ENCODE data around the gene FAM163B.

The FAM163B gene

DNA sequence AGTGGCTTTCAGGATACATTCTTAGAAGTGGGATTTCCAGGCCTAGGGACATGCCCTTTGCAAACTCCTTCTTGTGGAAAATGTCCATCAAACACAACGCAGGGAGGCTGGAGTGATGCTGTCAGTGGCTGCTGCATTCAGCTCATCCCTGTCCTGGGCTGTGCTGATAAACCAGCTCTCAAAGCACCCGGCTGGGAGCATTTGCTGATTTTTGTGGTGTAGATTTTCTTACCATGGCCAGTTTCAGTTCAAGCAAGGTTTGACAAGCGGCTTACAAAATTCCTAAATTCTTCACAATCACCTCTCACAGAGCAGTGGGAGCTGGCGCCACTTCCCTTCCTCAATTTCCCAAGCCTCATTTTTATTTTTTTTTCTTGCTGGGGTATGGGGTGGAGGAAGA is 28.2 kb downstream of the FAM163B start:
- DNase-seq (ENCODE audit: low spot score) = no peak

DNA sequence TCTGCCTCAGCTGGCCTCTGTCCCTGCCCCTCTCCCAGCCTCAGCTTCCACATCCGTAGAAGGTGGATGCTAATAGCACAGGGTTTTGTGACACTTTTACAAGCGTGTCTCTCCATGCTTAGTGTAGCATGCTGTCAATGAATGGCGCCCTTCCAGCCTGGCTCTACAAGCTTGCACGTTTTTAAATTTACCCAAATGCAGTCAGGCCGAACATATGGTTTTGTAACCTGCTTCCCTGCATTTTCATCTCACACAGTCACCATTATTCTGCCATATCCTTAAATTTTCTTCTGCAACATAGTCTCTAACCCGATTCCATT is 28.8 kb downstream of the FAM163B start:
- DNase-seq (ENCODE audit: low spot score) = no peak

DNA sequence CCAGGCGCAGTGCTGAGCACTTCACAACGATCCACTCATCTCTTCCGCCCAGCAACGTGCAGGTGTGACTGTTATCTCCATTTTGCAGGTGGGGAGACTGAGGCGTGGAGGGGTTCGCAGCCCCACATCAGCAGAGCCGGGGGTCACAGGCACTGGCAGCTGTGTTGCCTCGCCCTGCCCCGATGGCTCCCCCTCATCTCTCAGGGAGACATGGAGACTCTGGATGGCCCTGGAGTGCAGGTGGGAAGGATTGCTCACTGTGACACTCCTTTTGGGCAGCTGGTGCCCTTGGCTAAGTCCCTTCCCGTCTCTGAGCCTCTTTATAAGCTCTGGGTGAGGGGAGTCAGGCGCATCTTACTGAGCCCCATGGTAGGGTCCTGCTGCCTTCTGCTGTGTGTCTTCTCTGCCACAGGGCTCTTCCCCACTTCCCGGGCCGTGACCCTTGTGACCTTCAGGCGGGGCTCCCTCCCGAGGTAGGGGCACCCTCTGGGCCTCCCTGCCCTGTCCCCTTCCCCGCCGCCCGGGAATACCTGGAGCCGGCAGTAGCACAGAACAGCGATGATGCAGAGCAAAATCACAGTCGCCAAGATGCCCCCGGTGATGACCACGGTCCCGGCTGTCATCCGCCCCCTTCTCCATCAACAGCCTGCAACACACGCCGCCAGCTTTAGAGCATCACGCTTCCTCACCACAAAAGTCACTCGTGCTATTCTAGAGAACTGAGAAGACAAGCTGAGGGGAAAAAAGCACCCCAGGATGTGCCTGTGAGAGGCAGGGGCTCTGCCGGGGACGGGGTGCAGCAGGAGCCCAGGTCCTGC is 29.4 kb downstream of the FAM163B start:
- no peak for DNase-seq (ENCODE audit: low spot score)

DNA sequence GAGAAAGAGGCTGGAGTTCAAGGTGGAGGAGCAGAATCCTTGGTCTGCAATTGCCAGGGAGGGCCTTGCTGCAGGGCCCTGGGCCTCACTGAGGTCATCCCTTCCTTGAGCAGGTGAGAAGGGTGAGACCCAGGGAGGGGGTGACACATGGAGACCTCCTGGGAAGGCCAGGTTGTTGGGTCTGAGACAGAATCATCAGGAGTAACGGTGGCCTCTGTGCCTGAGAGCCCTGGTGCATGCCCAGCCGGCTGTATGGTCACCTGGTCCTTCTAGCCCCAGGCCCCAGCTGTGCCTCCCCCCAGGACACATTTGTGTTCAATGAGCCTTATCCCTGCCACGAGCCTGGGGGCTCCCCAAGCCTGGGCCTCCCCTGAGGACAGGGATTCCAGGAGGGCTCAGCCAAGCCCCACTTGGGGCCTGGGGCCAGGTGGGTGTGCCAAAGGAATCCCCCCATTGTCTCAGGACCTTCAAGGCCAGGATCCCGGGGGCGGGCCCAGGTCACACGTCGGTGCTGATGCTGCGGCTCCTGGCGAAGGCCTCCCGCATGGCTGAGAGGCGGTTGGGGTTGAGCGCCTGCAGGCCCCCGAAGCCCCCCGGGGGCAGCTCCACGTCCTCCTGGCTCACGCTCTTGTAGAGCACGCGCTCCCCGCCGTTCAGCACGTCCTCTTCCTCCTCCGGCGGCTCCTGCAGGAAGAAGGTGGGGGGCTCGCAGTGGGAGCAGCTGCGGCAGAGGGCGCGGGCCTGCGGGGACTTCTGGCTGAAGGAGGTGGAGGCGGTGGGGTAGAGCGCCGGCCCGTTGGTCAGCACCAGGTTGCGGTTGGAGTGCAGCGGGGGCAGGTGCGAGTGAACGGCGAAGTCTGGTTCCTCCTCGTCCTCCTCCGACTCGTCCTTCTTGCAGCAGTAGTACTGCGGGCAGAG is 30.4 kb downstream of the FAM163B start:
- DNase-seq (ENCODE audit: low spot score) = no peak

DNA sequence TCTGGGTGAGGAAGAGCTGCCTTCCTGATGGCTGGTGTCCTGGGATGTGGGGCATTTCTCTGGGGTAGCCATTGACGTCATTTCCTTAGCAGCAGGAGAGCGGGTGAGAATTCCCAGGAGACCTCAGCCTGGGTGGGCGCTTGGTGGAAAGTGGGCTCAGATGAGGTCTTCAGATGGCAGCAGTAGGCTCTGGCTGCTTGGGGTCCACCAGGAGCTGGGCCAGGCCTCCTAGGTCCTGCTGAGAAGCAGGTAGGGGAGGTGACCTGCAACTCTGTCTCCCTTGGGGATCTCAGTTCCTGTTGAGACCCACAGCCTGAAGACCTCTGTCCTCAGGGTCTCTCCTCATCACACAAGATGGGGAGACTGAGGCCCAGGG is 31.5 kb downstream of the FAM163B start:
- no peak for DNase-seq (ENCODE audit: low spot score)

DNA sequence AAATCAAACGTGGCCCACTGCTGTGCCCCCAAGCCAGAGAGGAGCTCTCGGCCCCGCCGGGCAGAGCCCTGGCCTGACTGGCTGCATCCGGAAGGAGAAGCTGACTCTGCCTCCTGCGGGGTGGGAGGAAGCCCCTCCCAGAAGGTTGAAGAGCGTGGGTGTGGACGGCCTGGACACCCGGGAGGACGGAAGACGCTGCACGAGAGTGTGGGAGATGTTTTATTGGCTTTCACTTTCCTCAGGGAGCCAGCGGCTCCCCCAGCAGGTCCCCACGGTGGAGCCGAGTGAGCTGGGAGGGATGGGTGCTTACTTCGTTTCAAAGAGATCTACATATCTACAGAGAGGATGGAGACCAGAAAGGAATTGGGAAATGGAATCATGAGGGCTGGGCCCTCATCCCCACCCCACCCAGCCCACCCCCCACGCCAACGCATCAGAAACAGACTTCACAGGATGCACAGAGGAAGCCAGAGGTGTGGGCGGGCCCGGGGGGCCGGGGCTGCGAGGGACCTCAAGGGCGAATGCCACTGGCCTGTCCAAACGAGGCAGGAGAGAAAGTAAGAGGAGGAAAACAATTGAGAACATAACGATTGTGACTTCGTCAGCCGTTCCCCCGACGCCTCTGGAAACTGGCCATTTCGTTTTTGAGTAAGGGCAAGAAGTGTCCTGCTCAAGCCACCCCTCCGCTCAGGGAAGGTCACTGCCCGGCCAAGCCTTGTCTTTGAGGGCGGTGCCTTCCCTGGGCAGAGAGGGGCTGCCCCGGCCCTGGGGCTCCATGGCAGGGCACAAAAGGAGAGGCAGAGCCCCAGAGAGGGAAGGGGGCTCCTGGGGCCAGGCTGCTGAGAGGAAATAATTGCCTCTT is 32.1 kb downstream of the FAM163B start:
- no peak for DNase-seq (ENCODE audit: low spot score)

DNA sequence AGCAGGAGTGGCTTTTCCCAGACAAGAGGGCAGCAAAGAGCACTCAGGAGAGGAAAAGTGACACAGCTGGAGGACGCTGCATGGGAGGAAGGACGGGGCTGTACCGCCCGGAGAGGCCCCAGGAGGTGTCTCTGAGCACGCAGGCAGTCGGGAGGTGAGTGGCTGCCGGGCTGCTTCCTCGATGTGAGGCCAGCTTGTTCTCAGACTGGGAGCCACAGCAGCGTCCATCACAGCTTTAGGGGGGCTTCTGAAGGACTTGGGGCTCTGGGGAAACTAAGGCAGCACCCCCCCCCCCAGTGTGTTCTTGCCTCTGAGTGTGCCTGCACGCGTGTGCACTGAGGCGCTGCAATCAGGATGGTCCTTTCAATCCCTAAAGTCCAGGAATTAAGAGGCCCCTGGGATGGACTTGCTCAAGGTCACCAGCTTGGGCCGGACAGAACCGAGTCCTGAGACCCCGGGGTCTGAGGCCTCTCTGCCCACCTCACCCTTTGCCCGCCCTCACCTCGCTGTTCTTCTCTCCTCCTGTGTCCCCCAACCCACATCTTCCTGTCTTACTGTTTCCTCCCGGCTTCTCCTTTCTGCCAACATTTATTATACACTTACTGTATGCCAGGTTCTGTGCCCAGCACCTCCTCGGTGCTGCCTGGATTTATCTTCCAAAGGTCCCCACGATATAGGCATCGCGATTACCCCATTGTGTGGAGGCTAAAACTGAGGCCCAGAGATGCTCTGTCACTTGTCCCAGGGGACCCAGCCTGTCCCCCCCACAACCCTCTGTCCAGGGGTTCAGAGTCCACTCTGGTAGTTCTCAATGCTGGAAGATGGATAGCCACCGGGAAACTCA is 32.9 kb downstream of the FAM163B start:
- DNase-seq (ENCODE audit: low spot score) = no peak

DNA sequence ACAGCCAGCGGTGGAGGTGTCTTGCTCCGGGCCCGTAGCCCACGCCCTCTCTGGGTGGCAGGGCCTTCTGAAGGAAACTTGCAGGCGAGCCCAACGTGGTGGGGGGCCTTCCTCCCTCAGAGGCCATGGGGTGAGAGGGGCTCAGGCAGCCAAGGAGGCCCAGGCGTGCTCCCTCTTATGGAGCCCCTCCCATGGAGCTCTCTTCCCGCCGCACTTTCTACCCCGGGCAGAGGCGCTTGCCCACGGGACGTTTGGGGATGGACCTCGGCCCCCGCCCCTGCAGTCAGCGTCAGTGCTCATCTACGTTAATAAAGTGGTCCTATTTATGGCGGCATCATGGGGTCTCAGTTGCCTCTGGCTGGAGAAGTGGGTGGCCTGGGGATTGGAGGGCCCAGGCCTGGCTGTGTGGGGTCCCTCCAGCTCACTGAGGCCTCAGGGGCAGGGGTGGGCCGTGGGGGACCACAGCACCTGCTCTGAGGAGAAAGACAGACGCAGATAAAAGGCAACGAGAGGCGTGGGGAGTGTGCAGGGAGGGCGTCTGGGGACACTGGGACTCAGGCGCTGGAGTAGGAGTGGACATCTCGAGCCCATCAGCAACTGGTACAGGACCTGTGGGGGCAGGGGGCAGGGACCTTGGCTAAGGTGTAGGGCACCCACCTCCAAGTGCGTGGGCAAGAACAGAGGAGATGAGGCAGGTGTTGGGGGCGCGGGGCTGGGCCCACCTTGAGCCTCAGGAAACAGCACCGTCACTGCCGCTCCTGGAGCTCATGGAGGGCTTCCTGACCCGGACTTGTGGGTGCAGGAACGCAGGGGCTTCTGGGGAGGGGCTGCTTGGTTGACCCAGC is 33.8 kb downstream of the FAM163B start:
- no peak for DNase-seq (ENCODE audit: low spot score)

DNA sequence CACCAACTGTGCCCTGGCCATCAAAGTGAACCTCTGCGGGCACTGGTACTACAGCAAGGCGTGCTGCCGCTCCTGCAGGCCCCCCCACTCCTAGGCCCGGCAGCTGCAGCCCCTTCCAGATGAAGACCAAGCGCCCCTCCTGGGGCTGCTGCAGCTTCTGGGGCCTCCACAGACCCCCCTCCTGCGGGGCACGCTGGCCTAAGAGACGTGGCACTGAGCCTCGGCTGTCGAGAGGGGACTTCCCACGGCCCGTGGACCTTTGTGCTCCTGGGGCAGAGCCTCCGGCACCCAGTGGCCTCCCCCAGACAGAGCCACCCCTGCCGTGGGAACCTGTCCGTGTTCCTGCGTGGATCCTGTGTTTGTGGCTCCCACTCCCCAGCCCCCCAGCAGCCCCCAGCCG is 34.4 kb downstream of the FAM163B start:
- DNase-seq (ENCODE audit: low spot score) = no peak

DNA sequence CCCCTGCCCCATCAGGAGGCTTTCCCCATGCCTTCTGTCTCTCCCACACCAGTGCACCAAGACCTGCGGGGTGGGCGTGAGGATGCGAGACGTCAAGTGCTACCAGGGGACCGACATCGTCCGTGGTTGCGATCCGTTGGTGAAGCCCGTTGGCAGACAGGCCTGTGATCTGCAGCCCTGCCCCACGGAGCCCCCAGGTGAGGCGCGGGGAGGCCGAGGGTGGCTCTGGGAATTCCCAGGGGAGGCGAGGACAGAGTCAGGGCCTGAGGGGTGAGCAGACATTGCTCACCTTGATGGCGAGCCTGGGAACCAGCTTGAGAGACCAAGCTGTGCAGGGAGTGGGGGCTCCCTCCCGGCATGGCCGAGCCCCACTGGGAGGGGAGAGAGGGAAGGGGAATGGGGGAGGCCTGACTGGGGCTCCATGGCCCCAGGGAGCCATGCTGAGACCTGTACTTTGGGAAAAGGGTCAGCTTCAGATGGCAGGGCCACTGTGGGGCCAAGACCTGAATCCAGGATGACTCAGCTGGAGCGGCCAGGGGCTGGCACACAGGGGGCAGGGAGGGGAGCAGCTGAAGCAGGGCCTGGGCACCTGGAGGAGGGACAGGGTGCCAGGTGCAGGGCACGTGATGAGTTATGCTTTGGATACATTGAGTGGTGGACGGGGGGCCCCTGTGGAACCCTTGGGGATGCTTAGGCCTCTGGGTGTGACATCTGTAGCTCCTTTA is 35.2 kb downstream of the FAM163B start:
- no peak for DNase-seq (ENCODE audit: low spot score)

DNA sequence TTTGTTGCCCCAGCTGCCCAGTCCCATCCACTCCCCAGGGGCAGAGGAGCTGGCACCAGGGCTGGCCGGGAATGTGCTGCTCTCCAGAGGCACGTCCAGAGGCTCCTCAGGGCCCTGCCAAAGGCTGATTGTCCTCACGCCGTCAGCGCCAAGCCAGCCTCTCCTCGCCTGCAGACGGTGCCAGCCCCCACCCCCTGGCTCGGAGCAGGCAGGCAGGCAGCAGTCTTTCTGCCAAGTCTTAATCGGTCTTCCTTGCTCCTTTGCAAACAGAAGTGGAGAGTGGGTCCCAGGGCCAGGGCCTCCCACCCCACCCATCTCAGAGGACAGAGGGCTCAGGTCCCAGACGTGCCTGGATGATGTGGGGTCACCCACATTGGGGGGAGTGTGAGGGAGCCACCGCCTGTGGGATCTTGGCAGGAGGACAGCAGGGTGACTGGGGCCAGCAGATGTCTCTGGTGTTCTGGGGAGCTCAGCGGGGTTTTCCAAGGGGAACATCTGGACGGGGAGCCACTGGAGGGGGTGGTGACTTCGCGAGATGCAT is 36.3 kb downstream of the FAM163B start:
- no peak for DNase-seq (ENCODE audit: low spot score)

DNA sequence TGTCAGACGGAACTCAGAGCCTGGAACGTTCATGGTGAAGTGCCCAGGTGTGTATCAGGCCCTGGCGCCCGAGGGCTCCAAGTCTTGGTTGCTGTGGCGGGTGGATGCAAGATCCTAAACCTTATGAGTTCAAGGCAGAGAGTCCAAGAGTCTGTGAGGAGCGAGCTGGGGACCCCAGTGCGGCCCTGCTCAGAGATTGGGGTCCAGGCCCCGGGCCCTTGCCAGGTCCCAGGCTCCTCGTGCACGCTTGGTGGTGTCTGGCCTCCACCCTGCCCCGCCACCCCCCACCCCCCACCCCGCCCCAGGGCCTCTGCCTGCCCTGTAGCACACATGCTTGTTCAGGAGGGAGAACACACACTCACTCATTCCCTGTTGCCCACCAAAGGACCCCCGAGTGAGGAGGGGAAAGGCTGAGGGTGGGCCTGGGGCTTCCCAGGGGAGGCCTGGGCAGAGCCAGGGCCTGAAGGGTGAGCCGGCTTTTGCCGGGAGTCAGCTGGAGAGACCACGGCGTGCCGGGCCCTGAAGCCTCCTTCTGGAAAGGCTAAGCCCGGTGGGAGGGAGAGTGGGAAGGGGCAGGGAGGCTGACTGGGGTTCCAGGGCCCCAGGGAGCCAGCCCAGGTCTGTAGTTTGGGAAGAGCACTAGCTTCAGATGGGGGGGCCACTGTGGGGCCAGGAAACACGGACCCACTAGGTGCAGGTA is 37.1 kb downstream of the FAM163B start:
- no peak for DNase-seq (ENCODE audit: low spot score)

DNA sequence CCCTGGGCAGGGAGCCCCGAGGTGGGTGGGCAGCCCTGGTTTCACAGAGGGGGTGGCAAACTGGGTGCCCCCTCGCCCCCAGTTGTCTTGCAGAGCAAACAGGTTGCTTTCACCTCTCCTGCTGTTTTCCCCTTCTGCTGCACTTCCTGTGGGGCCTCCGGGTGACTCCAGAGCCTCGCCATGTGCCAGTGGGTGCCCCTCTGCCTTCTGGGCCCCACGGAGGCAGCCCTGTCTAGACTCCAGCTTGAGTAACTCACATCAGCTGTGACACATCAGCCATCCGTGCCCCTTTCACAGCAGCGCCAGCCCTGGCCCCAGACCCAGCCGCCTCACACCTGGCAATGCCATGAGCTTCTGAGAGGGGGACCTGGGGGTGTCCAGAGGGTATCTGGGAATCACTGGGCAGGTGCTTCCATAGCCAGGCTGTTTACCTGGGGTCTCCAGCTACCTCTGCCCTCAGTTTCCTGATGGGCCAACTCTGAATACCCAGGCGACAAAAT is 37.7 kb downstream of the FAM163B start:
- DNase-seq (ENCODE audit: low spot score) = no peak

DNA sequence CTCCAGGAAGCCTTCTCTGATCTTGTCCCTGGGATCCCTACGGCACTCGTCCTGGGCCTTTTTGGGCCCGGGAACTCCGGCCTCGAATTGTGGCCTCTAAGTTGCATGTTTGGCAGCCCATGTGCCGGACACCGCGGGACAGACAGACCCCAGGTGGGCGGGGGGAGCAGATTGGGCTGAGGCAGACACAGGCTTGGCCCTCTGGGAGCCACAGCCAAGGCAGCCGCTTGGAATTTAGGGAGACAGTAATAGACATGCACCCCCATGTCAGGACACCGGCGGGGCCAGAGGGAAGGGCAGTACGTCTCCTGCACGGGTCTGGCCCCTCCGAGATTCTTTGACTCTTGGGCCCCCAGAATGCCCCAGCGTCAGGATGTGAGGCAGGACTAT is 38.5 kb downstream of the FAM163B start:
- DNase-seq (ENCODE audit: low spot score) = no peak

DNA sequence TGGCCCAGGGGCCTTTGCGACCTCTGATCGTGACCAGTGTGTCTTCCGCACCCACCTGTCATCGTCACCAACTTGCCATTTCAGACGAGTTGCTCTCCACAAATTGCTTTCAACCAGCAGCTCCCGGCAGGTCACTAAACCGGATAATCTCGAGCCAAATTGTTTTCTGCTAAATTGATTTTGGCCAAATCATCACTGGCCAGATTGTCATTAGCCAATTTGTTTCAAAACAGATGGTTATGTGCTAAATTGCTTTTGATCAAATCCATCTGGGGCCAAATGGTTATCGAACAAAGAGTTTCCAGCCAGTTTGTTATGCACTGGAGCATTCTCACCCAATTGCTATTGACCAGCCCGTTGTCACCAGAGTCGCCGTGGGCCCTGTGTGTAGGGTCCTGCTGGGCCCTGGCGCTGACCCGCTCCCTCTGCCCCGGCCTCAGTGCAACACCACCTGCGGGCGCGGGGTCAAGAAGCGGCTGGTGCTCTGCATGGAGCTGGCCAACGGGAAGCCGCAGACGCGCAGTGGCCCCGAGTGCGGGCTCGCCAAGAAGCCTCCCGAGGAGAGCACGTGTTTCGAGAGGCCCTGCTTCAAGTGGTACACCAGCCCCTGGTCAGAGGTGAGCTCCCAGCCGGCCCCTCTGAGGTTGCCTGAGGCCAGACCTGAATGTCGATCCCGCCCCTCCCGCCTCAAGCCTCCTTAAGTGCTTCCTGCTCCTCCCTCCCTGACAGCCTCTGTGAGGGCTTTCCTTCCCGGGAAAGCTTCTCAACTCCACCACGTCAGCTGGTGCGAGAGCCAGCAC is 39.1 kb downstream of the FAM163B start:
- no peak for DNase-seq (ENCODE audit: low spot score)

DNA sequence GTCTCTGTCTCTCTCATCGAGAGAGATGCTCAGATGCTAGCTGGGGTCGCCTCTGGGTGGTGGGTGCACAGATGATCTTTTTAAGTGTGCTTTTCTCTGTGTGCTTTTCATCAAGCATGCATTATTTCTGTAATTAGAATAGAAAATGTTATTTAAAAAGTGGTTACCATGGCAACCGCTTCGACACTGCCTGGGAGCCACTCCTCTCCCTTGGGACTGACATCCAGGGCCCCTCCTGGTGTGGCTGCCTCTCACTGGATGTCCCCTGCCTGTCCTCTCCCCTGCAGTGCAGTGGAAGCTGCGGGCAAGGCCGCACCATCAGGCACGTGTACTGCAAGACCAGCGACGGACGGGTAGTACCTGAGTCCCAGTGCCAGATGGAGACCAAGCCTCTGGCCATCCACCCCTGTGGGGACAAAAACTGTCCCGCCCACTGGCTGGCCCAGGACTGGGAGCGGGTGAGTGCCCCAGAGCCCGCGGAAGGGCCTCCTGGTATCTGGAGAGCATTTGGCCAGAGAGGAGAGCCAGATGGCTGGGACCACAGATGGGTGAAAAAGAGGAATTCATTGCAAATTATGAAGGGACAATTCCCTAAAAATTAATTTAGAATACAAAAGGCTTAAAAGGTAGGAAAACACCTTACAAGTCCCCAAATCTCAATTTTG is 39.9 kb downstream of the FAM163B start:
- DNase-seq (ENCODE audit: low spot score) = no peak

DNA sequence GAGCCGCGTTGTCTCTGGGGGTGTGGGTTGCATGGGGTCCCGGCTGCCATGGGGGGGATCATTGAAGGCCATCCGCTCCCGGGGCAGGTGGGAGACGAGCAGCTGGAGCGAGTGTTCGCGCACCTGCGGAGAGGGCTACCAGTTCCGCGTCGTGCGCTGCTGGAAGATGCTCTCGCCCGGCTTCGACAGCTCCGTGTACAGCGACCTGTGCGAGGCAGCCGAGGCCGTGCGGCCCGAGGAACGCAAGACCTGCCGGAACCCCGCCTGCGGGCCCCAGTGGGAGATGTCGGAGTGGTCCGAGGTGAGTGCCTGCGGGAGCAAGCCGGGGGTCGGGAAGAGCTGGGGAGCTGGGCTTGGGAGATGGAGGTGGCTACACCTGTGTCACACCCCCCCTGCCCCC is 41.0 kb downstream of the FAM163B start:
- no peak for DNase-seq (ENCODE audit: low spot score)

Data from germinal center (tissue), 1 donor.